WTC11 (cell line): ENCODE measurements around the gene PRSS33. TPM values are rescaled to one million over a fixed set of nuclear protein-coding genes. Genes with fewer than 3 reads are reported as not detected.

Experiments used
- ATAC-seq: fragments of 200-7000 bp; cut with Tn5 transposase; 2 replicates; pipeline ENCODE4 v1.10.0; 2021; ENCODE audit warnings: mild to moderate bottlenecking, moderate library complexity
- CTCF ChIA-PET: fragments of 300-600 bp; sonication (Branson Sonifier 250); formaldehyde crosslinking; loops from one replicate; lab custom pipeline; 2021; ENCODE audit warnings: antibody characterized with exemption; lab: Charles Lee
- POLR2A ChIA-PET: fragments of 350-600 bp; sonication (Branson Sonifier 250); formaldehyde crosslinking; loops from one replicate; lab custom pipeline; 2021; ENCODE audit warnings: antibody characterized with exemption; lab: Charles Lee
- DNase-seq: peaks from one replicate; pipeline ENCODE4 v3.0.0; 2021; ENCODE audit warnings: low spot score
- H3K27ac Mint-ChIP-seq: 2 replicates; pipeline ENCODE4 v1.8.0; 2021; ENCODE audit warnings: mixed read lengths
- H3K27me3 Mint-ChIP-seq: 2 replicates; pipeline ENCODE4 v1.8.0; 2021; ENCODE audit warnings: low read depth, mild to moderate bottlenecking, moderate library complexity, mixed read lengths
- H3K36me3 Mint-ChIP-seq: 2 replicates; pipeline ENCODE4 v1.8.0; 2021; ENCODE audit warnings: mixed read lengths
- H3K4me1 Mint-ChIP-seq: 2 replicates; pipeline ENCODE4 v1.8.0; 2022; ENCODE audit warnings: mixed read lengths
- H3K4me3 Mint-ChIP-seq: 2 replicates; pipeline ENCODE4 v1.8.0; 2021; ENCODE audit warnings: mild to moderate bottlenecking, moderate library complexity, mixed read lengths
- H3K9me3 Mint-ChIP-seq: 2 replicates; pipeline ENCODE4 v1.8.0; 2021; ENCODE audit warnings: mixed read lengths
- CBFB ChIP-seq: sonication (generic); formaldehyde crosslinking; IDR thresholded peaks from 2 replicates; pipeline ENCODE4 v1.8.1; 2022; ENCODE audit warnings: mild to moderate bottlenecking, low read depth, missing genetic modification reagents
- ETV6 ChIP-seq: sonication (generic); formaldehyde crosslinking; IDR thresholded peaks from 2 replicates; pipeline ENCODE4 v1.8.1; 2022; ENCODE audit warnings: mild to moderate bottlenecking, missing genetic modification reagents
- GABPB1 ChIP-seq: sonication (generic); formaldehyde crosslinking; IDR thresholded peaks from 2 replicates; pipeline ENCODE4 v1.8.1; 2023; ENCODE audit warnings: mild to moderate bottlenecking, missing genetic modification reagents
- IRF2 ChIP-seq: sonication (generic); formaldehyde crosslinking; IDR thresholded peaks from 2 replicates; pipeline ENCODE4 v1.8.0; 2022; ENCODE audit warnings: low read depth, missing genetic modification reagents, borderline replicate concordance
- NR1H2 ChIP-seq: sonication (generic); formaldehyde crosslinking; IDR thresholded peaks from 2 replicates; pipeline ENCODE4 v1.9.0; 2021; ENCODE audit warnings: mild to moderate bottlenecking, moderate library complexity, missing genetic modification reagents
- ZNF121 ChIP-seq: sonication (generic); formaldehyde crosslinking; IDR thresholded peaks from 2 replicates; pipeline ENCODE4 v1.8.0; 2023; ENCODE audit warnings: missing genetic modification reagents
- total RNA-seq: library from RNA; stranded (reverse); gene quantifications from 3 replicates; pipeline ENCODE4 v1.2.3, GENCODE V29; 2021
- TF ChIP-seq, protein P1 (sequence below): fragments of 250-450 bp; sonication (Bioruptor Pico); IDR thresholded peaks from 2 replicates; pipeline ENCODE4 v1.9.0; 2021; ENCODE audit warnings: moderate library complexity, mild to moderate bottlenecking, inconsistent platforms, borderline replicate concordance
- TF ChIP-seq, protein P2 (sequence below): sonication (generic); formaldehyde crosslinking; IDR thresholded peaks from 2 replicates; pipeline ENCODE4 v1.8.1; 2022; ENCODE audit warnings: mild to moderate bottlenecking, moderate library complexity, missing genetic modification reagents
- TF ChIP-seq, protein P3 (sequence below): fragments of 250-450 bp; sonication (Bioruptor Pico); conservative IDR thresholded peaks from 2 replicates; pipeline ENCODE4 v1.9.0; 2021; ENCODE audit warnings: mild to moderate bottlenecking
- TF ChIP-seq, protein P4 (sequence below): sonication (generic); formaldehyde crosslinking; IDR thresholded peaks from 2 replicates; pipeline ENCODE4 v1.8.0; 2022; ENCODE audit warnings: mild to moderate bottlenecking, missing genetic modification reagents
- TF ChIP-seq, protein P5 (sequence below): sonication (generic); formaldehyde crosslinking; IDR thresholded peaks from 2 replicates; pipeline ENCODE4 v1.8.1; 2023; ENCODE audit warnings: mild to moderate bottlenecking, missing genetic modification reagents
- TF ChIP-seq, protein P6 (sequence below): sonication (generic); formaldehyde crosslinking; IDR thresholded peaks from 2 replicates; pipeline ENCODE4 v1.8.1; 2022; ENCODE audit warnings: missing genetic modification reagents, borderline replicate concordance
- TF ChIP-seq, protein P7 (sequence below): fragments of 200-600 bp; IDR thresholded peaks from 2 replicates; pipeline ENCODE4 v1.8.0; 2022; ENCODE audit warnings: antibody characterized with exemption

PRSS33 gene
- total RNA-seq, 1 experiment from 2014 or later = 0.24 TPM

DNA sequence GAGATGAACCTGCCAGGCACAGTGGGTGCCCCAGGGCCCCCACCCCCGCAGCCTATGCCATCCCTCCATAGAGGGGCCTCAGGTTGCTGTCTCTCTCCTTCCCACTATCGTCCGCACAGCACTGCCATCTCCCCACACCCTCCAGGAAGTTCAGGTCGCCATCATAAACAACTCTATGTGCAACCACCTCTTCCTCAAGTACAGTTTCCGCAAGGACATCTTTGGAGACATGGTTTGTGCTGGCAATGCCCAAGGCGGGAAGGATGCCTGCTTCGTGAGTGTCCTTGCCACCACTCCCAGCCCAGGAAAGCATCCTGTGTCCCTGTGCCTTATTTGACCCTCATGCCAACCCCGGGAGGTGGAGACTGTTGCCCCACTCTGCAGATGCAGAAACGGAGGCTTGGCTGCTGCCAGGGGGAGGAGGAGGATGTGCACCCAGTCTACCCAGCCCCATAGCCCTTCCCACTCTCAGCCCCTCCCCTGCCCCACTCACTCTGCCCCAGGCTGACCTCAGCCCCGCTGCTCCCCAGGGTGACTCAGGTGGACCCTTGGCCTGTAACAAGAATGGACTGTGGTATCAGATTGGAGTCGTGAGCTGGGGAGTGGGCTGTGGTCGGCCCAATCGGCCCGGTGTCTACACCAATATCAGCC, 33.6 kb upstream of the PRSS33 start (continued):
- TF ChIP-seq NR1H2 (no peak), CBFB (CRISPR knock-in tag) (no peak), ETV6 (no peak)
- TF ChIP-seq, protein P1, sequence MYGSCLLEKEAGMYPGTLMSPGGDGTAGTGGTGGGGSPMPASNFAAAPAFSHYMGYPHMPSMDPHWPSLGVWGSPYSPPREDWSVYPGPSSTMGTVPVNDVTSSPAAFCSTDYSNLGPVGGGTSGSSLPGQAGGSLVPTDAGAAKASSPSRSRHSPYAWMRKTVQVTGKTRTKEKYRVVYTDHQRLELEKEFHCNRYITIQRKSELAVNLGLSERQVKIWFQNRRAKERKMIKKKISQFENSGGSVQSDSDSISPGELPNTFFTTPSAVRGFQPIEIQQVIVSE (CRISPR knock-in tag) = no peak
- TF ChIP-seq, protein P2, sequence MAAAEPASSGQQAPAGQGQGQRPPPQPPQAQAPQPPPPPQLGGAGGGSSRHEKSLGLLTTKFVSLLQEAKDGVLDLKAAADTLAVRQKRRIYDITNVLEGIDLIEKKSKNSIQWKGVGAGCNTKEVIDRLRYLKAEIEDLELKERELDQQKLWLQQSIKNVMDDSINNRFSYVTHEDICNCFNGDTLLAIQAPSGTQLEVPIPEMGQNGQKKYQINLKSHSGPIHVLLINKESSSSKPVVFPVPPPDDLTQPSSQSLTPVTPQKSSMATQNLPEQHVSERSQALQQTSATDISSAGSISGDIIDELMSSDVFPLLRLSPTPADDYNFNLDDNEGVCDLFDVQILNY = no peak
- TF ChIP-seq, protein P3, sequence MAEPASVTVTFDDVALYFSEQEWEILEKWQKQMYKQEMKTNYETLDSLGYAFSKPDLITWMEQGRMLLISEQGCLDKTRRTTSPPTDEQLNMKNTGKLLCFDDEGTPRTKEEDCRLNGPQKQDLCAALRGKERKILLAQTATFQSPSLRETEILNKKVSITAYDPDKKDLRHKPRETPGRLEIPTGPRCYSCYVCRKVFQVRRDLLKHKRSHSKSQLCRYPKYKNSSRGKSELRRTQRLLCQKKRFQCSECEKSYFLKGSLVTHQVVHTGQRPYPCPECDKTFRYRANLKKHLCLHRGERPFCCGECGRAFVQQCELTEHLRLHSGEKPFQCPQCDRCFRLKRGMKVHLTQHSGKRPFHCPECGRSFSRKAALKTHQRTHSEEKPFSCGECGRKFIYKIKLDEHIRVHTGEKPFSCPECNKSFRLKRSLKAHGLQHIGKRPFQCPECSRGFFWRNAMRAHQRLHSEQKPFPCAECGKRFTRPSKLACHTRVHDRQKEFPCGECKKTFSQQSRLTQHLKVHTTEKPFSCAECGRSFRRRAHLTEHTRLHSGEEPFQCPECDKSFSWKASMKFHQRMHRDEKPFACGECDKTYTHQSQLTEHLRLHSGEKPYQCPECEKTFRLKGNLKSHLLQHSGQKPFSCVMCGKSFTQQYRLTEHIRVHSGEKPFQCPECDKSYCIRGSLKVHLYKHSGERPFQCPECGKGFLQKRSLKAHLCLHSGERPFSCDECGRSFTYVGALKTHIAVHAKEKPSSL (CRISPR knock-in tag) = no peak

DNA sequence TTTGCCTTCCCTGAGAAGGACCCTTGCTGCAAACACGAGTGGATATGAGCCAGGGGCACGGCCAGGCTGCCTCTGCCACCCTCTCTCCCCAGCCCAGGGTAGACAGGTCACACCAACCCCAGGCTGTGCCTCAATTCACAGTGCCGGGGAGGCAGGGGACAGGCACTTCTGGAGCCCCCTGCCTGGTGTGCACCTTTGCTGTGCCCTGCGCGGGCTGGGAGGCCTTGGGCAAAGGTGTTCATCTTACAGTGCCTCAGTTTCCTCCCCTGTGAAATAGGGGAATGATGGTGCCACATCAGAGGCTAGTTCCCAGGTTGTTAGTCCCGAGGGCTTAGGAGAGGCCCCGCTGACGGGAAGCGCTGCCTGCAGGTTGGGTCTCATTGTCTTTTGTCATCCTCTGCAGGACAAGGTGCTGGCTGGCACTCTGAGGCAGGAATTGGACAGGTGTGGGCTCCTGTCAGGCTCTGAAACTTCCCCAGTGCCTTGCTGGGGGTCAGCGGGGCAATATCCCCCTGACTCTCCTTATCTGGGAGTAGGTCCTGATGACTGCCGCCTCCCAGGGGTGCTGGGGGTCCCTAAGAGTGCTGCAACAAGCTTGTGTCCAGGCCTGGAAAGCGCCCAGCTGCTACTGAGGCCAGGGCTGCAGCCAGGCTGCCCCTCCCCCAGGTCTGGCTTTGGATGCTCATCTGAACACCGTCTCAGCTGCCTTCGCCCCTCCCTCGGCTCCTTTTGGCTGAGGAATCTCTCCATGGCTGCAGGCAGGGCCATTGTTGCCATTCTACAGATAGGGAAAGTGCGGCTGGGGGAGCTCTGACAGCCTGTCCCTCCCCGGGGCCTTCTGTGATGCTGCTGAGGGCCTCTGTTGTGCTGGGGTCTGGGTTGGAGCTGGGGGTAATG, 32.8 kb upstream of the PRSS33 start:
- CTCF ChIA-PET = interaction anchor here (1.9 kb wide), 1 partner anchor 19 kb away, joined by 7 read pairs; no protein-coding TSS in a partner anchor
- H3K36me3 Mint-ChIP-seq = no peaks in the 10 kb centered on the region
- POLR2A ChIA-PET = no interaction called here
- DNase-seq (peak; percentile 11), ATAC-seq (no peak)
- no peaks in the 10 kb centered on the region for H3K27me3 Mint-ChIP-seq
- H3K4me1 Mint-ChIP-seq = no peaks in the 10 kb centered on the region
- H3K4me3 Mint-ChIP-seq = no peak overlapping the region
- no peaks in the 10 kb centered on the region for H3K9me3 Mint-ChIP-seq
- H3K27ac Mint-ChIP-seq = no peak overlapping the region
- no peak for TF ChIP-seq ZNF121
- TF ChIP-seq, protein P4, sequence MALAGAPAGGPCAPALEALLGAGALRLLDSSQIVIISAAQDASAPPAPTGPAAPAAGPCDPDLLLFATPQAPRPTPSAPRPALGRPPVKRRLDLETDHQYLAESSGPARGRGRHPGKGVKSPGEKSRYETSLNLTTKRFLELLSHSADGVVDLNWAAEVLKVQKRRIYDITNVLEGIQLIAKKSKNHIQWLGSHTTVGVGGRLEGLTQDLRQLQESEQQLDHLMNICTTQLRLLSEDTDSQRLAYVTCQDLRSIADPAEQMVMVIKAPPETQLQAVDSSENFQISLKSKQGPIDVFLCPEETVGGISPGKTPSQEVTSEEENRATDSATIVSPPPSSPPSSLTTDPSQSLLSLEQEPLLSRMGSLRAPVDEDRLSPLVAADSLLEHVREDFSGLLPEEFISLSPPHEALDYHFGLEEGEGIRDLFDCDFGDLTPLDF (CRISPR knock-in tag) = no peak
- TF ChIP-seq GABPB1 (CRISPR knock-in tag) = no peak
- TF ChIP-seq, protein P5, sequence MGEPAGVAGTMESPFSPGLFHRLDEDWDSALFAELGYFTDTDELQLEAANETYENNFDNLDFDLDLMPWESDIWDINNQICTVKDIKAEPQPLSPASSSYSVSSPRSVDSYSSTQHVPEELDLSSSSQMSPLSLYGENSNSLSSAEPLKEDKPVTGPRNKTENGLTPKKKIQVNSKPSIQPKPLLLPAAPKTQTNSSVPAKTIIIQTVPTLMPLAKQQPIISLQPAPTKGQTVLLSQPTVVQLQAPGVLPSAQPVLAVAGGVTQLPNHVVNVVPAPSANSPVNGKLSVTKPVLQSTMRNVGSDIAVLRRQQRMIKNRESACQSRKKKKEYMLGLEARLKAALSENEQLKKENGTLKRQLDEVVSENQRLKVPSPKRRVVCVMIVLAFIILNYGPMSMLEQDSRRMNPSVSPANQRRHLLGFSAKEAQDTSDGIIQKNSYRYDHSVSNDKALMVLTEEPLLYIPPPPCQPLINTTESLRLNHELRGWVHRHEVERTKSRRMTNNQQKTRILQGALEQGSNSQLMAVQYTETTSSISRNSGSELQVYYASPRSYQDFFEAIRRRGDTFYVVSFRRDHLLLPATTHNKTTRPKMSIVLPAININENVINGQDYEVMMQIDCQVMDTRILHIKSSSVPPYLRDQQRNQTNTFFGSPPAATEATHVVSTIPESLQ (CRISPR knock-in tag) = no peak
- TF ChIP-seq, protein P6, sequence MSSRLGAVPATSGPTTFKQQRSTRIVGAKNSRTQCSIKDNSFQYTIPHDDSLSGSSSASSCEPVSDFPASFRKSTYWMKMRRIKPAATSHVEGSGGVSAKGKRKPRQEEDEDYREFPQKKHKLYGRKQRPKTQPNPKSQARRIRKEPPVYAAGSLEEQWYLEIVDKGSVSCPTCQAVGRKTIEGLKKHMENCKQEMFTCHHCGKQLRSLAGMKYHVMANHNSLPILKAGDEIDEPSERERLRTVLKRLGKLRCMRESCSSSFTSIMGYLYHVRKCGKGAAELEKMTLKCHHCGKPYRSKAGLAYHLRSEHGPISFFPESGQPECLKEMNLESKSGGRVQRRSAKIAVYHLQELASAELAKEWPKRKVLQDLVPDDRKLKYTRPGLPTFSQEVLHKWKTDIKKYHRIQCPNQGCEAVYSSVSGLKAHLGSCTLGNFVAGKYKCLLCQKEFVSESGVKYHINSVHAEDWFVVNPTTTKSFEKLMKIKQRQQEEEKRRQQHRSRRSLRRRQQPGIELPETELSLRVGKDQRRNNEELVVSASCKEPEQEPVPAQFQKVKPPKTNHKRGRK (CRISPR knock-in tag) = no peak
- TF ChIP-seq, protein P7, sequence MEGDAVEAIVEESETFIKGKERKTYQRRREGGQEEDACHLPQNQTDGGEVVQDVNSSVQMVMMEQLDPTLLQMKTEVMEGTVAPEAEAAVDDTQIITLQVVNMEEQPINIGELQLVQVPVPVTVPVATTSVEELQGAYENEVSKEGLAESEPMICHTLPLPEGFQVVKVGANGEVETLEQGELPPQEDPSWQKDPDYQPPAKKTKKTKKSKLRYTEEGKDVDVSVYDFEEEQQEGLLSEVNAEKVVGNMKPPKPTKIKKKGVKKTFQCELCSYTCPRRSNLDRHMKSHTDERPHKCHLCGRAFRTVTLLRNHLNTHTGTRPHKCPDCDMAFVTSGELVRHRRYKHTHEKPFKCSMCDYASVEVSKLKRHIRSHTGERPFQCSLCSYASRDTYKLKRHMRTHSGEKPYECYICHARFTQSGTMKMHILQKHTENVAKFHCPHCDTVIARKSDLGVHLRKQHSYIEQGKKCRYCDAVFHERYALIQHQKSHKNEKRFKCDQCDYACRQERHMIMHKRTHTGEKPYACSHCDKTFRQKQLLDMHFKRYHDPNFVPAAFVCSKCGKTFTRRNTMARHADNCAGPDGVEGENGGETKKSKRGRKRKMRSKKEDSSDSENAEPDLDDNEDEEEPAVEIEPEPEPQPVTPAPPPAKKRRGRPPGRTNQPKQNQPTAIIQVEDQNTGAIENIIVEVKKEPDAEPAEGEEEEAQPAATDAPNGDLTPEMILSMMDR = no peak
- TF ChIP-seq IRF2 (CRISPR knock-in tag) = no peak
- TF ChIP-seq, all 79 proteins: peak for 0
